Measurements from ENCODE around the gene TMEM178B. TPM values are rescaled to one million over a fixed set of nuclear protein-coding genes. Genes with fewer than 3 reads are reported as not detected.

TMEM178B gene
- total and polyA plus RNA-seq, 2 of the 4 experiments (the other 2 are of a cell fraction), result under 0.01 to 0.05 TPM

GRCh38 chr7:141167381-141167964, 93.6 kb downstream of the TMEM178B start:
- no peak for DNase-seq
- Histone ChIP-seq H2AFZ (replicated peaks; ENCODE audit: low read length, poor library complexity) (no peak overlapping the region), H3K27me3 (ENCODE audit: control insufficient read depth, insufficient read depth, low read length) (no peaks in the 10 kb centered on the region; the same call in 1 of the 2 replicates), H2AK5ac (ENCODE audit: low read depth, low read length) (no peak overlapping the region), H3K9ac (ENCODE audit: low read depth, low read length) (no peak overlapping the region), H3K4me1 (ENCODE audit: control insufficient read depth, insufficient read depth, low read length) (no peaks in the 10 kb centered on the region), H4K20me1 (ENCODE audit: insufficient read depth, low read length) (no peaks in the 10 kb centered on the region), H3K18ac (ENCODE audit: low read depth, low read length) (no peak overlapping the region), H3K56ac (ENCODE audit: extremely low read depth, insufficient read depth, low read length) (no peak overlapping the region), H3K9me1 (ENCODE audit: insufficient read depth, low read length) (no peaks in the 10 kb centered on the region), H2BK120ac (ENCODE audit: low read depth, low read length) (no peak overlapping the region), H3K4me3 (ENCODE audit: insufficient read depth, low read depth, low read length) (no peak overlapping the region), H3K9me3 (ENCODE audit: control insufficient read depth, insufficient read depth, low read length) (peaks cover 6% of the 10 kb centered on the region; the same call in 1 of the 2 replicates), H3K4me2 (ENCODE audit: low read depth, low read length) (no peak overlapping the region), H3K23ac (ENCODE audit: low read depth, low read length) (no peak overlapping the region), H3K4ac (ENCODE audit: low read depth, low read length) (no peak overlapping the region), H4K5ac (ENCODE audit: low read depth, low read length) (no peak overlapping the region), H4K8ac (ENCODE audit: low read depth in 2 of 2, low read length in 2 of 2) (no peak overlapping the region; a peak in 1 of 4 replicates), H2BK20ac (ENCODE audit: low read depth, low read length) (no peak overlapping the region), H3K27ac (ENCODE audit: insufficient read depth, low read length) (no peak overlapping the region), H2BK5ac (ENCODE audit: low read depth, low read length, poor library complexity, severe bottlenecking) (no peak overlapping the region), H2BK15ac (ENCODE audit: low read depth, low read length) (no peak overlapping the region), H2AK9ac (replicated peaks; ENCODE audit: low read depth, low read length, poor library complexity) (no peak overlapping the region), H3K79me1 (ENCODE audit: low read depth in 1 of 2, low read length in 2 of 2) (no peaks in the 10 kb centered on the region; a peak in 1 of 4 replicates), H4K91ac (ENCODE audit: insufficient read depth, low read depth, low read length) (no peak overlapping the region), H3K36me3 (ENCODE audit: control insufficient read depth, insufficient read depth, low read length) (no peaks in the 10 kb centered on the region), H3K14ac (replicated peaks; ENCODE audit: low read depth, low read length) (no peak overlapping the region)
- 25% methylated on average over 2 of the region's 11 CpGs; no CpG with 5 or more reads in 1 of the 2 experiments for WGBS, 2 experiments (ENCODE audit: extremely low coverage in 2 of 2, insufficient read length in 1 of 2)
- no peak for TF ChIP-seq RFX5 (IDR thresholded peaks at IDR 0.05; ENCODE audit: low read depth, low read length)
- no peak for TF ChIP-seq RAD21 (IDR thresholded peaks at IDR 0.05; ENCODE audit: low read length)
- no peak for TF ChIP-seq CEBPB (IDR thresholded peaks at IDR 0.05; ENCODE audit: low read depth, low read length)
- no peak for TF ChIP-seq FOS (IDR thresholded peaks at IDR 0.05; ENCODE audit: low read depth, low read length)
- TF ChIP-seq SMC3 (IDR thresholded peaks at IDR 0.05; ENCODE audit: low read depth, low read length), result no peak
- no peak for TF ChIP-seq NFE2L2 (IDR thresholded peaks at IDR 0.05; ENCODE audit: low read depth, low read length)
- no peak for TF ChIP-seq USF2 (IDR thresholded peaks at IDR 0.05; ENCODE audit: low read depth, low read length)
- no peak for TF ChIP-seq POLR2A (IDR thresholded peaks at IDR 0.05; ENCODE audit: low read depth, low read length)
- TF ChIP-seq MAFK (IDR thresholded peaks at IDR 0.05; ENCODE audit: low read depth, low read length), result no peak
- TF ChIP-seq RCOR1 (IDR thresholded peaks at IDR 0.05; ENCODE audit: insufficient replicate concordance, low read length), result no peak
- no peak for TF ChIP-seq ELK1 (IDR thresholded peaks at IDR 0.05; ENCODE audit: borderline replicate concordance, low read depth, low read length)
- TF ChIP-seq CTCF (conservative IDR thresholded peaks at IDR 0.05; ENCODE audit: low read depth, low read length), result no peak
- ATAC-seq (ENCODE audit: low read depth), result no peak
- BruUV-seq (replicated peaks), result no TSS peak
- intact Hi-C loops (cut with micrococcal nuclease) (no loop called here), in situ Hi-C loops (cut with MboI; ENCODE audit: low sequenced_read_pairs) (no loop called here), dilution Hi-C loops (cut with HindIII; ENCODE audit: low sequenced_read_pairs, unreplicated experiment) (no loop called here)
- ChIA-PET POLR2A (ENCODE audit: unreplicated experiment) (no interaction called here), CTCF (no interaction called here)

Data from IMR-90 (cell line).